ENCODE measurements around the gene RCOR1.

RCOR1 gene

DNA sequence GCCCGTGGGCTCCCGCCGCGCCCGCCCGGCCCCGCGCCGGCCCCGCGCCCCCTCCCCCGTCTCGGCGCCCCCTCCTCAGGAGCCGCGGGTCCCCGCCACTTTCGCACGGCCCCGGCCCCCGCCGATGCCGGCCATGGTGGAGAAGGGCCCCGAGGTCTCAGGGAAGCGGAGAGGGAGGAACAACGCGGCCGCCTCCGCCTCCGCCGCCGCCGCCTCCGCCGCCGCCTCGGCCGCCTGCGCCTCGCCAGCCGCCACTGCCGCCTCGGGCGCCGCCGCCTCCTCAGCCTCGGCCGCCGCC, 263 bp downstream of the RCOR1 start:
- Histone ChIP-seq H3K27me3 (ENCODE audit: insufficient read depth, poor library complexity, severe bottlenecking) (no peaks in the 10 kb centered on the region), H3K27ac (replicated peaks) (peak overlapping the region; percentile 94), H3K4me3 (replicated peaks; ENCODE audit: insufficient read depth, low read length) (peak overlapping the region; percentile 93)
- TF ChIP-seq, protein P1, sequence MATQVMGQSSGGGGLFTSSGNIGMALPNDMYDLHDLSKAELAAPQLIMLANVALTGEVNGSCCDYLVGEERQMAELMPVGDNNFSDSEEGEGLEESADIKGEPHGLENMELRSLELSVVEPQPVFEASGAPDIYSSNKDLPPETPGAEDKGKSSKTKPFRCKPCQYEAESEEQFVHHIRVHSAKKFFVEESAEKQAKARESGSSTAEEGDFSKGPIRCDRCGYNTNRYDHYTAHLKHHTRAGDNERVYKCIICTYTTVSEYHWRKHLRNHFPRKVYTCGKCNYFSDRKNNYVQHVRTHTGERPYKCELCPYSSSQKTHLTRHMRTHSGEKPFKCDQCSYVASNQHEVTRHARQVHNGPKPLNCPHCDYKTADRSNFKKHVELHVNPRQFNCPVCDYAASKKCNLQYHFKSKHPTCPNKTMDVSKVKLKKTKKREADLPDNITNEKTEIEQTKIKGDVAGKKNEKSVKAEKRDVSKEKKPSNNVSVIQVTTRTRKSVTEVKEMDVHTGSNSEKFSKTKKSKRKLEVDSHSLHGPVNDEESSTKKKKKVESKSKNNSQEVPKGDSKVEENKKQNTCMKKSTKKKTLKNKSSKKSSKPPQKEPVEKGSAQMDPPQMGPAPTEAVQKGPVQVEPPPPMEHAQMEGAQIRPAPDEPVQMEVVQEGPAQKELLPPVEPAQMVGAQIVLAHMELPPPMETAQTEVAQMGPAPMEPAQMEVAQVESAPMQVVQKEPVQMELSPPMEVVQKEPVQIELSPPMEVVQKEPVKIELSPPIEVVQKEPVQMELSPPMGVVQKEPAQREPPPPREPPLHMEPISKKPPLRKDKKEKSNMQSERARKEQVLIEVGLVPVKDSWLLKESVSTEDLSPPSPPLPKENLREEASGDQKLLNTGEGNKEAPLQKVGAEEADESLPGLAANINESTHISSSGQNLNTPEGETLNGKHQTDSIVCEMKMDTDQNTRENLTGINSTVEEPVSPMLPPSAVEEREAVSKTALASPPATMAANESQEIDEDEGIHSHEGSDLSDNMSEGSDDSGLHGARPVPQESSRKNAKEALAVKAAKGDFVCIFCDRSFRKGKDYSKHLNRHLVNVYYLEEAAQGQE (IDR thresholded peaks at IDR 0.05; ENCODE audit: insufficient replicate concordance, low read depth), result no peak
- TF ChIP-seq, protein P2, sequence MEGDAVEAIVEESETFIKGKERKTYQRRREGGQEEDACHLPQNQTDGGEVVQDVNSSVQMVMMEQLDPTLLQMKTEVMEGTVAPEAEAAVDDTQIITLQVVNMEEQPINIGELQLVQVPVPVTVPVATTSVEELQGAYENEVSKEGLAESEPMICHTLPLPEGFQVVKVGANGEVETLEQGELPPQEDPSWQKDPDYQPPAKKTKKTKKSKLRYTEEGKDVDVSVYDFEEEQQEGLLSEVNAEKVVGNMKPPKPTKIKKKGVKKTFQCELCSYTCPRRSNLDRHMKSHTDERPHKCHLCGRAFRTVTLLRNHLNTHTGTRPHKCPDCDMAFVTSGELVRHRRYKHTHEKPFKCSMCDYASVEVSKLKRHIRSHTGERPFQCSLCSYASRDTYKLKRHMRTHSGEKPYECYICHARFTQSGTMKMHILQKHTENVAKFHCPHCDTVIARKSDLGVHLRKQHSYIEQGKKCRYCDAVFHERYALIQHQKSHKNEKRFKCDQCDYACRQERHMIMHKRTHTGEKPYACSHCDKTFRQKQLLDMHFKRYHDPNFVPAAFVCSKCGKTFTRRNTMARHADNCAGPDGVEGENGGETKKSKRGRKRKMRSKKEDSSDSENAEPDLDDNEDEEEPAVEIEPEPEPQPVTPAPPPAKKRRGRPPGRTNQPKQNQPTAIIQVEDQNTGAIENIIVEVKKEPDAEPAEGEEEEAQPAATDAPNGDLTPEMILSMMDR (IDR thresholded peaks at IDR 0.05; ENCODE audit: insufficient read depth, low read length), result no peak
- TF ChIP-seq GABPA (IDR thresholded peaks at IDR 0.05; ENCODE audit: low read depth), result no peak
- TF ChIP-seq SPI1 (IDR thresholded peaks at IDR 0.05; ENCODE audit: borderline replicate concordance, low read depth), result no peak
- TF ChIP-seq POLR2AphosphoS5 (IDR thresholded peaks at IDR 0.05; ENCODE audit: low read depth), result no peak
- DNase-seq (ENCODE audit: low read depth in 1 of 2, low spot score in 1 of 2), result peak in 1 of 2 experiments; percentile 6

DNA sequence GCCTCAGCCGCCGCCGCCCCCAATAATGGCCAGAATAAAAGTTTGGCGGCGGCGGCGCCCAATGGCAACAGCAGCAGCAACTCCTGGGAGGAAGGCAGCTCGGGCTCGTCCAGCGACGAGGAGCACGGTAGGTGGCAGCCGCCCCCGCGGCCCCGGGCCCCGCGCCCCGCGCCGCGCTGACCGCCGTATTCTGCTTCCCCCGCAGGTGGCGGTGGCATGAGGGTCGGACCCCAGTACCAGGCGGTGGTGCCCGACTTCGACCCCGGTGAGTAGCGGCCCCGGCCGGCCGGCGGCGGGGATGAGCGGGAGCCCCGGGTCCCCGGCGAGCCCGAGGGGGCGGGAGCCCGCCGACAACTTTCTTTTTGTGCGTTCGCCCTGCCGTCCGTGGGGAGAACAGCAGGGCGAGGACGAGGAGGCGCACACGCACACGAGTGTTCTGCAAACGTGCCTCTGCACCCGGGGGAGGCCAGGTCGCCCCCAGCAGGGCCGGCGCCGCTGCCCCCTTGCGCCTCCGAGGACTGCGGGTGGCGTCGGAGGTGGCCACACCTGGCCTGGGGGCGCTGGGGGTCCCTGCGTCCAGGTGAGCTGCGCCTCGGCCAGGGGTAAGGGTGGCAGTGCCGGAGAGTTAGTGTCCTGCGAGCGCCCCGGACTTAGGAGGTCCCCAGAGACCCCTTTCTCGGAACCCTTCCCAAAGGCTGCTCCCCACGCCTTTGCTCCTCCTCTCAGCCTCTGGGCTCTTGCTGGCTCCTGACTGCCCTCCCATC, 794 bp downstream of the RCOR1 start:
- DNase-seq (ENCODE audit: low read depth in 1 of 2, low spot score in 1 of 2), result peak in 1 of 2 experiments; percentile 30
- no peak for TF ChIP-seq GABPA (IDR thresholded peaks at IDR 0.05; ENCODE audit: low read depth)
- TF ChIP-seq, protein P1 (IDR thresholded peaks at IDR 0.05; ENCODE audit: insufficient replicate concordance, low read depth), result no peak
- TF ChIP-seq POLR2AphosphoS5 (IDR thresholded peaks at IDR 0.05; ENCODE audit: low read depth), result no peak
- TF ChIP-seq, protein P2 (IDR thresholded peaks at IDR 0.05; ENCODE audit: insufficient read depth, low read length), result no peak
- no peak for TF ChIP-seq SPI1 (IDR thresholded peaks at IDR 0.05; ENCODE audit: borderline replicate concordance, low read depth)
- Histone ChIP-seq H3K4me3 (replicated peaks; ENCODE audit: insufficient read depth, low read length) (peak overlapping the region; percentile 93), H3K27me3 (ENCODE audit: insufficient read depth, poor library complexity, severe bottlenecking) (no peaks in the 10 kb centered on the region), H3K27ac (replicated peaks) (peak overlapping the region; percentile 94)

DNA sequence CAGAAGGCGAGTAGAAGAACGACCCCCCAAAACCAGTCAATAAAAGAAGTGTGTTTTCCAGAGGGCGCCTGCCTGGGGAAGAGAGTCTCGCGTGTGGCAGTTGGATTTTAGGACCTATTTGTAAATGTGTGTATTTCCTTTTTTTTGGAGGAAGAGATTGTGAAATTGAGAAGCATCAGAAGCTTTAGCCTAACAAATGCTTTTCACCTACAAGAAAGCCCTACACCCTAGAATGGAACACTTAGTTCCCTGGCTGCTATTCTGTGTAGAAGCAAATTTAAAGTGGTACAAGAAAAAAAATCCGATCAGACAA, 1.3 kb downstream of the RCOR1 start:
- H3K27ac ChIP-seq (replicated peaks), result peak overlapping the region; percentile 94
- no peaks in the 10 kb centered on the region for H3K27me3 ChIP-seq (ENCODE audit: insufficient read depth, poor library complexity, severe bottlenecking)
- peak; percentile 31; the same call in 1 of the 2 replicates for TF ChIP-seq SPI1 (IDR thresholded peaks at IDR 0.05; ENCODE audit: borderline replicate concordance, low read depth)
- TF ChIP-seq, protein P1 (IDR thresholded peaks at IDR 0.05; ENCODE audit: insufficient replicate concordance, low read depth), result no peak
- H3K4me3 ChIP-seq (replicated peaks; ENCODE audit: insufficient read depth, low read length), result peak overlapping the region; percentile 93
- DNase-seq (ENCODE audit: low read depth in 1 of 2, low spot score in 1 of 2), result peak in 1 of 2 experiments; percentile 58

All from HL-60 (cell line).